GM12878 (cell line): Measurements from ENCODE around the gene KDM1B. TPM values are rescaled to one million over a fixed set of nuclear protein-coding genes. Genes with fewer than 3 reads are reported as not detected.

ENCODE experiments used
- ATAC-seq: fragments of 200-7000 bp; cut with Tn5 transposase; 3 replicates; pipeline ENCODE4 v1.9.1; 2020; ENCODE audit warnings: mild to moderate bottlenecking, moderate library complexity
- BruUV-seq: library from RNA; stranded (reverse); fragments of 400-500 nt; replicated peaks from 2 replicates; lab custom pipeline; 2021; lab: Mats Ljungman, UMichigan
- CTCF ChIA-PET: fragments of 300-600 bp; sonication (Branson Sonifier 250); formaldehyde crosslinking; extraction: SDS; loops from one replicate; lab custom pipeline; 2021; ENCODE audit warnings: inconsistent platforms; lab: Yijun Ruan, JAX
- POLR2A ChIA-PET: fragments of 350-600 bp; formaldehyde crosslinking; extraction: SDS; loops from one replicate; lab custom pipeline; 2021; ENCODE audit warnings: inconsistent platforms; lab: Charles Lee
- RAD21 ChIA-PET: fragments of 300-600 bp; sonication (Branson Sonifier 250); formaldehyde crosslinking; loops from one replicate; lab custom pipeline; 2023; ENCODE audit warnings: antibody characterized with exemption; ENCODE audit not compliant: unreplicated experiment; lab: Charles Lee
- SMC1A ChIA-PET: fragments of 300-600 bp; sonication (Branson Sonifier 250); formaldehyde crosslinking; loops from one replicate; lab custom pipeline; 2023; ENCODE audit not compliant: unreplicated experiment, uncharacterized antibody; lab: Charles Lee
- DNase-seq: peaks from one replicate; pipeline ENCODE4 v3.0.0-alpha.2; 2011; ENCODE audit warnings: low read depth, low spot score
- FAIRE-seq: peaks from 3 replicates; lab custom pipeline; 2011; peaks lifted over from hg19 to GRCh38; lab: Jason Lieb, UNC
- H2AFZ ChIP-seq: 2 replicates; pipeline ENCODE4 v1.6.0; 2011; ENCODE audit warnings: low read depth, low read length, control low read depth; ENCODE audit not compliant: control insufficient read depth
- H3K27ac ChIP-seq: 2 replicates; pipeline ENCODE4 v1.5.1; 2011; ENCODE audit warnings: control low read depth; ENCODE audit not compliant: control insufficient read depth, insufficient read depth
- H3K27me3 ChIP-seq, 2 experiments: replicated peaks in 1 of 2; 2 replicates each; pipeline versions ENCODE4 v1.6.0 to v1.6.1; 2011; ENCODE audit warnings: low read length in 1 of 2; ENCODE audit not compliant: control insufficient read depth in 2 of 2, insufficient read depth in 2 of 2
- H3K36me3 ChIP-seq, 2 experiments: 2 replicates each; pipeline ENCODE4 v1.5.1; 2011; ENCODE audit warnings: low read length in 1 of 2; ENCODE audit not compliant: control insufficient read depth in 2 of 2, insufficient read depth in 2 of 2
- H3K4me1 ChIP-seq: 2 replicates; pipeline ENCODE4 v1.6.1; 2011; ENCODE audit warnings: mild to moderate bottlenecking, low read length, moderate library complexity, mixed read lengths; ENCODE audit not compliant: control insufficient read depth, insufficient read depth
- H3K4me2 ChIP-seq: 2 replicates; pipeline ENCODE4 v1.6.0; 2011; ENCODE audit warnings: control low read depth; ENCODE audit not compliant: control insufficient read depth, insufficient read depth
- H3K4me3 ChIP-seq: fragments of 200-600 bp; sonication (generic); 2 replicates; pipeline ENCODE4 v1.5.1; 2016
- H3K79me2 ChIP-seq: 2 replicates; pipeline ENCODE4 v1.6.0; 2011; ENCODE audit warnings: low read length; ENCODE audit not compliant: control insufficient read depth, insufficient read depth
- H3K9ac ChIP-seq: 2 replicates; pipeline ENCODE4 v1.8.0; 2011; ENCODE audit warnings: low read length, control low read depth, mixed read lengths; ENCODE audit not compliant: control insufficient read depth, insufficient read depth
- H3K9me3 ChIP-seq: replicated peaks from 3 replicates; pipeline ENCODE4 v1.5.1; 2011; ENCODE audit warnings: mild to moderate bottlenecking, low read length; ENCODE audit not compliant: control insufficient read depth, insufficient read depth
- H4K20me1 ChIP-seq: 2 replicates; pipeline ENCODE4 v1.6.0; 2011; ENCODE audit not compliant: control insufficient read depth, insufficient read depth
- CHD2 ChIP-seq: IDR thresholded peaks from 2 replicates; pipeline ENCODE4 v1.6.1; 2011; ENCODE audit warnings: low read depth, low read length, improper control_type of control experiment, borderline replicate concordance
- GABPA ChIP-seq: IDR thresholded peaks from 2 replicates; pipeline ENCODE4 v1.6.1; 2014; ENCODE audit warnings: antibody characterized with exemption, low read depth, mild to moderate bottlenecking, inconsistent platforms
- IRF3 ChIP-seq: fragments of 450-650 bp; IDR thresholded peaks from 2 replicates; pipeline ENCODE4 v1.6.1; 2014; ENCODE audit warnings: mild to moderate bottlenecking
- KDM1A ChIP-seq: fragments of 200-600 bp; sonication (generic); IDR thresholded peaks from 2 replicates; pipeline ENCODE4 v1.6.1; 2016; ENCODE audit warnings: borderline replicate concordance
- MEF2B ChIP-seq: fragments of 450-650 bp; IDR thresholded peaks from 2 replicates; pipeline ENCODE4 v1.6.1; 2018; ENCODE audit warnings: mild to moderate bottlenecking, moderate library complexity; ENCODE audit not compliant: partially characterized antibody, poor library complexity, severe bottlenecking
- MLLT1 ChIP-seq: fragments of 450-650 bp; IDR thresholded peaks from 2 replicates; pipeline ENCODE4 v1.6.1; 2016; ENCODE audit warnings: mild to moderate bottlenecking
- NR2F1 ChIP-seq: fragments of 450-650 bp; conservative IDR thresholded peaks from 2 replicates; pipeline ENCODE4 v1.6.1; 2017; ENCODE audit warnings: mild to moderate bottlenecking
- RBBP5 ChIP-seq: fragments of 200-600 bp; sonication (generic); conservative IDR thresholded peaks from 2 replicates; pipeline ENCODE4 v1.6.1; 2016
- RELB ChIP-seq: fragments of 450-650 bp; IDR thresholded peaks from 2 replicates; pipeline ENCODE4 v1.6.1; 2017; ENCODE audit warnings: low read depth, mild to moderate bottlenecking, moderate library complexity
- SUPT20H ChIP-seq: IDR thresholded peaks from 2 replicates; pipeline ENCODE4 v1.6.1; 2011; ENCODE audit warnings: low read depth, mild to moderate bottlenecking, low read length, moderate library complexity, borderline replicate concordance; ENCODE audit not compliant: control insufficient read depth
- TARDBP ChIP-seq: IDR thresholded peaks from 2 replicates; pipeline ENCODE4 v1.6.1; 2016; ENCODE audit warnings: borderline replicate concordance
- TBL1XR1 ChIP-seq: IDR thresholded peaks from 2 replicates; pipeline ENCODE4 v1.6.1; 2012; ENCODE audit warnings: low read depth, low read length, improper control_type of control experiment
- ZBTB33 ChIP-seq: fragments of 450-650 bp; IDR thresholded peaks from 2 replicates; pipeline ENCODE4 v1.6.1; 2017; ENCODE audit warnings: mild to moderate bottlenecking
- ZNF24 ChIP-seq: fragments of 450-650 bp; IDR thresholded peaks from 2 replicates; pipeline ENCODE4 v1.6.1; 2017; ENCODE audit warnings: antibody characterized with exemption, mild to moderate bottlenecking
- ZNF274 ChIP-seq: IDR thresholded peaks from one replicate; pipeline ENCODE4 v1.8.0; 2011; ENCODE audit not compliant: insufficient read length, insufficient read depth
- ZNF622 ChIP-seq: fragments of 450-650 bp; IDR thresholded peaks from 2 replicates; pipeline ENCODE4 v1.6.1; 2017; ENCODE audit warnings: mild to moderate bottlenecking, inconsistent platforms
- WGBS: methylation state at CpG from one replicate; pipeline ENCODE4 v1.1.6; 2016; ENCODE audit warnings: low lambda C conversion rate; ENCODE audit not compliant: insufficient replicate concordance, insufficient coverage; ENCODE audit errors: missing lambda C conversion rate; 5-methylcytosine and 5-hydroxymethylcytosine counted together
- in situ Hi-C: fragments of 300-500 bp; cut with MboI; formaldehyde crosslinking; loops from 9 replicates; pipeline ENCODE4 v1.14.3; 2018; ENCODE audit warnings: mixed read lengths
- intact Hi-C: fragments of 100-400 bp; cut with micrococcal nuclease; formaldehyde crosslinking; loops from one replicate; pipeline ENCODE4 v1.14.2; 2022; ENCODE audit not compliant: unreplicated experiment
- polyA plus RNA-seq, 11 experiments: library from polyadenylated mRNA; depleted of rRNA in 4 of 11; unstranded in 6 of 11; stranded (reverse) in 5 of 11; fragments of >200 nt; fragmentation: Nextera tagmentation in 4 of 11; fragmentation: Illumina TruSeq in 1 of 11; extraction: Ambion mirVana in 4 of 11; extraction: Trizol in 1 of 11; gene quantifications; 1 replicate in 1 of 11; 2 replicates in 10 of 11; pipeline versions ENCODE4 v1.2.1 to v1.2.3, GENCODE V29; 2011 to 2016; ENCODE audit warnings: inconsistent platforms in 2 of 11, missing spikeins in 2 of 11, low read depth in 1 of 11
- total RNA-seq, 4 experiments: library from RNA; depleted of rRNA in 3 of 4; stranded (reverse); fragments of >200 nt in 3 of 4; fragmentation: Illumina TruSeq in 1 of 4; extraction: Trizol in 1 of 4; gene quantifications; 2 replicates each; pipeline versions ENCODE4 v1.2.1 to v1.2.3, GENCODE V29; 2013 to 2021

KDM1B gene
- total and polyA plus RNA-seq, 10 of the 15 experiments (the other 5 are each of a cell fraction or from before 2014, with no cell fraction given) = 1.7 to 22.5 (median 13.9) TPM

- TF ChIP-seq IRF3 (no peak), GABPA (no peak), MEF2B (no peak)
- TF ChIP-seq, all 136 proteins: peak for 0
Measured at GRCh38 chr6:18153311-18153703, 1.9 kb upstream of the KDM1B start (continued).

GRCh38 chr6:18154507-18155149 is 594 bp upstream of the KDM1B start, which contains the start of gene TPMT:
TSS of gene TPMT (minus strand) at chr6:18155077. CDS start at chr6:18149127, 5,950 bp downstream.
- POLR2A ChIA-PET = interaction anchor here (0.6 to 1.1 kb wide), 4 partner anchors 27 to 98 kb away, joined by 3 to 4 read pairs (median 3); no protein-coding TSS in a partner anchor
- H4K20me1 ChIP-seq = no peaks in the 10 kb centered on the region
- peaks cover 6% of the 10 kb centered on the region for H3K79me2 ChIP-seq
- no peaks in the 10 kb centered on the region for H3K9me3 ChIP-seq
- FAIRE-seq (peak; percentile 23), ATAC-seq (peak; percentile 73), DNase-seq (no peak)
- in situ Hi-C loops = loop anchor here (5.0 kb wide), 1 partner anchor 452 kb away; no protein-coding TSS in a partner anchor
- H3K4me2 ChIP-seq = peak within 1 kb of the TSS; percentile 98
- H3K36me3 ChIP-seq = no peaks in the 10 kb centered on the region
- intact Hi-C loops = loop anchor here (2.0 to 10.0 kb wide), 3 partner anchors 56 to 450 kb away; partner anchors contain the start of gene NUP153
- peak within 1 kb of the TSS; percentile 94 for H2AFZ ChIP-seq
- RAD21 ChIA-PET = interaction anchor here (0.6 to 1.6 kb wide), 4 partner anchors 12 to 171 kb away, joined by 3 to 5 read pairs (median 4); partner anchors contain the start of gene DEK
- peaks cover 9% of the 10 kb centered on the region for H3K4me1 ChIP-seq
- peak within 1 kb of the TSS; percentile 85 for H3K4me3 ChIP-seq
- H3K9ac ChIP-seq = peak within 1 kb of the TSS; percentile 81
- 2% methylated on average over 22 of the region's 34 CpGs for WGBS
- SMC1A ChIA-PET = interaction anchor here (0.9 to 1.1 kb wide), 2 partner anchors 9 to 150 kb away, joined by 3 to 5 read pairs; no protein-coding TSS in a partner anchor
- no peaks in the 10 kb centered on the region for H3K27me3 ChIP-seq
- TSS peak; percentile 84 for BruUV-seq
- peak within 1 kb of the TSS; percentile 81 for H3K27ac ChIP-seq
- CTCF ChIA-PET = interaction anchor here (0.6 to 1.1 kb wide), 2 partner anchors 59 to 110 kb away, joined by 3 read pairs; partner anchors contain the start of gene DEK
- no peak for TF ChIP-seq ZNF274
- peak; percentile 72 for TF ChIP-seq RELB
- no peak for TF ChIP-seq TBL1XR1
- no peak for TF ChIP-seq RBBP5
- no peak for TF ChIP-seq ZNF622
- 0 out of 2 replicates have a peak, but pooled peaks have one; percentile 53 for TF ChIP-seq MLLT1
- no peak for TF ChIP-seq SUPT20H
- TF ChIP-seq KDM1A = no peak
- no peak for TF ChIP-seq NR2F1
- no peak for TF ChIP-seq CHD2
- TF ChIP-seq ZNF24 = no peak
- no peak for TF ChIP-seq ZBTB33
- TF ChIP-seq TARDBP = no peak
